Measurements from ENCODE around the gene SNAPIN. TPM values are rescaled to one million over a fixed set of nuclear protein-coding genes. Genes with fewer than 3 reads are reported as not detected.

Gene SNAPIN
- total and polyA plus RNA-seq, 9 of the 15 experiments (the other 6 are each of a cell fraction or from before 2014, with no cell fraction given): 11.2 to 43.9 (median 32.3) TPM

GRCh38 chr1:153649137-153649862 is 9.2 kb upstream of the SNAPIN start (continued):
- 0 out of 2 replicates have a peak, but pooled peaks have one; percentile 0 for TF ChIP-seq ETS1 (conservative IDR thresholded peaks at IDR 0.05; ENCODE audit: control insufficient read depth, low read depth, low read length)
- TF ChIP-seq CBFA2T3 (IDR thresholded peaks at IDR 0.05): peak; percentile 82
- TF ChIP-seq MTA2 (IDR thresholded peaks at IDR 0.05; ENCODE audit: low read depth): 0 out of 2 replicates have a peak, but pooled peaks have one; percentile 7
- TF ChIP-seq TAL1 (IDR thresholded peaks at IDR 0.05): peak; percentile 47; the same call in 1 of the 2 replicates
- 0 out of 2 replicates have a peak, but pooled peaks have one; percentile 15 for TF ChIP-seq CC2D1A (IDR thresholded peaks at IDR 0.05)
- TF ChIP-seq NFYB (IDR thresholded peaks at IDR 0.05; ENCODE audit: extremely low read depth, insufficient read length): no peak
- TF ChIP-seq SMARCA5 (IDR thresholded peaks at IDR 0.05): no peak
- TF ChIP-seq POLR3A (IDR thresholded peaks at IDR 0.05; ENCODE audit: borderline replicate concordance, extremely low read depth, insufficient read depth, insufficient read length): no peak
- TF ChIP-seq CBFB (CRISPR knock-in tag; IDR thresholded peaks at IDR 0.05): no peak
- peak; percentile 50 for TF ChIP-seq ARID1B (IDR thresholded peaks at IDR 0.05)
- no peak for TF ChIP-seq MCM2 (IDR thresholded peaks at IDR 0.05; ENCODE audit: low read depth)
- no peak for TF ChIP-seq TAF7 (tag; IDR thresholded peaks at IDR 0.05)
- no peak for TF ChIP-seq NEUROD1 (IDR thresholded peaks at IDR 0.05; ENCODE audit: borderline replicate concordance, low read depth, low read length, partially characterized antibody)
- no peak for TF ChIP-seq CREB3 (tag; conservative IDR thresholded peaks at IDR 0.05; ENCODE audit: low read depth)
- TF ChIP-seq ZNF778 (CRISPR knock-in tag; IDR thresholded peaks at IDR 0.05): no peak
- TF ChIP-seq NFIC (IDR thresholded peaks at IDR 0.05): peak; percentile 69
- no peak for TF ChIP-seq TCF7 (IDR thresholded peaks at IDR 0.05; ENCODE audit: borderline replicate concordance)
- TF ChIP-seq YBX1 (IDR thresholded peaks at IDR 0.05): no peak
- peak; percentile 69 for TF ChIP-seq CBFA2T2 (conservative IDR thresholded peaks at IDR 0.05)
- no peak for TF ChIP-seq BACH1 (tag; IDR thresholded peaks at IDR 0.05)

Measured in K562 (cell line).